Measurements from ENCODE around the gene CAPN2.
A peak's percentile ranks its signal among the peaks of the same experiment; 100 is the strongest.

DNA sequence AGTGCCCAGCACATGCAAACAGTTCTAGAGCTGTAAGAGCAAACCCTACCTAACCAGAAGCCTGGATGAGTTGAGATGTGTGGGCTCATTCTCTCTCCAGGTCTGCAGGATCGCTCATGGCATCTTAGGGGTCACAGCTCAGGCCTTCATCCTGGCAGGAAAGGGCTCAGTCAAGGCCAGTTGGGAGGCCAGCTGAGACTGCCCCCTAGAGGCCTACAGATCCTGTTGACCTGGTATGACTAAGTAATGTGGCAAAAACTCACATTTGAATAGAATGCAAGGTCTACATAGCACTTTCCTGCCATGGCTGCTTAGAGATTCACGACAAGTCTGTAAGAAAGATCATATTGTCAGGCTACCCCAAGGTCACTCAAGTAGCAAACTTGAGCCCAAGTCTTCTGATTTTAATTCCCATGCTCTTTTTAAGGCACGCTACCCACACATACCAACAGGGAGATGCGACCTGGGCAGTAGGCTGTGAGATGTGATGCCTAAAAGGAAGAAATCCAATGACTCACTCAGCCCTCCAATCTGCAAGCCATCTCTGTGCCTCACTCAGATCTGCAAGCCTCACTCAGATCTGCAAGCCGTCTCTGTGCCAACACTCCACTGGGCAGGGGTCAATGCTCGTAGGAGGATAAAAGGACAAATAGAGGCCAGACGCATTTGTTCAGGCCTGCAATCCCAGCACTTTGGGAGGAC, 41.7 kb upstream of the CAPN2 start:
- TF ChIP-seq, protein P1, sequence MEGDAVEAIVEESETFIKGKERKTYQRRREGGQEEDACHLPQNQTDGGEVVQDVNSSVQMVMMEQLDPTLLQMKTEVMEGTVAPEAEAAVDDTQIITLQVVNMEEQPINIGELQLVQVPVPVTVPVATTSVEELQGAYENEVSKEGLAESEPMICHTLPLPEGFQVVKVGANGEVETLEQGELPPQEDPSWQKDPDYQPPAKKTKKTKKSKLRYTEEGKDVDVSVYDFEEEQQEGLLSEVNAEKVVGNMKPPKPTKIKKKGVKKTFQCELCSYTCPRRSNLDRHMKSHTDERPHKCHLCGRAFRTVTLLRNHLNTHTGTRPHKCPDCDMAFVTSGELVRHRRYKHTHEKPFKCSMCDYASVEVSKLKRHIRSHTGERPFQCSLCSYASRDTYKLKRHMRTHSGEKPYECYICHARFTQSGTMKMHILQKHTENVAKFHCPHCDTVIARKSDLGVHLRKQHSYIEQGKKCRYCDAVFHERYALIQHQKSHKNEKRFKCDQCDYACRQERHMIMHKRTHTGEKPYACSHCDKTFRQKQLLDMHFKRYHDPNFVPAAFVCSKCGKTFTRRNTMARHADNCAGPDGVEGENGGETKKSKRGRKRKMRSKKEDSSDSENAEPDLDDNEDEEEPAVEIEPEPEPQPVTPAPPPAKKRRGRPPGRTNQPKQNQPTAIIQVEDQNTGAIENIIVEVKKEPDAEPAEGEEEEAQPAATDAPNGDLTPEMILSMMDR (IDR thresholded peaks at IDR 0.05; ENCODE audit: low read depth, low read length), result peak; percentile 61
- no peak for TF ChIP-seq POLR2A (IDR thresholded peaks at IDR 0.05; ENCODE audit: extremely low read depth, insufficient read length)
- TF ChIP-seq, protein P2, sequence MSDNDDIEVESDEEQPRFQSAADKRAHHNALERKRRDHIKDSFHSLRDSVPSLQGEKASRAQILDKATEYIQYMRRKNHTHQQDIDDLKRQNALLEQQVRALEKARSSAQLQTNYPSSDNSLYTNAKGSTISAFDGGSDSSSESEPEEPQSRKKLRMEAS (IDR thresholded peaks at IDR 0.05; ENCODE audit: low read depth, low read length), result no peak
- no peak for TF ChIP-seq MYC (IDR thresholded peaks at IDR 0.05; ENCODE audit: low read depth, low read length)
